Right ventricle myocardium superior (tissue), 1 donor: Measurements from ENCODE around the gene SNIP1. TPM values are rescaled to one million over a fixed set of nuclear protein-coding genes. Genes with fewer than 3 reads are reported as not detected.
"Not testable (repeated sequence)": the region's sequence is repeated elsewhere in the genome, so short reads cannot be mapped to it uniquely, and the experiment has no call there.

Experiments
- ATAC-seq: fragments of 200-7000 bp; cut with Tn5 transposase; one replicate; pipeline ENCODE4 v1.9.1; 2020; ENCODE audit warnings: mild to moderate bottlenecking; ENCODE audit not compliant: poor library complexity
- DNase-seq: peaks from one replicate; pipeline ENCODE4 v3.0.0-alpha.2; 2020
- intact Hi-C: fragments of 100-400 bp; cut with DNase I; formaldehyde crosslinking; loops from one replicate; pipeline ENCODE4 v1.11.2; 2022
- long read RNA-seq: library from polyadenylated mRNA; unstranded; transcript quantifications from one replicate; pipeline ENCODE4 v2.0.0, GENCODE V29; 2021
- total RNA-seq: library from RNA; stranded (reverse); fragmentation: NEBNext Ultra II Directional; extraction: Animal tissue kit (Norgen Biotek cat#: 25700); gene quantifications from one replicate; pipeline ENCODE4 v1.2.1, GENCODE V29; 2021
- donor health status: DM: no; HTN: yes; CAD: no; lungs with severe emphysema.

Gene SNIP1, protein sequence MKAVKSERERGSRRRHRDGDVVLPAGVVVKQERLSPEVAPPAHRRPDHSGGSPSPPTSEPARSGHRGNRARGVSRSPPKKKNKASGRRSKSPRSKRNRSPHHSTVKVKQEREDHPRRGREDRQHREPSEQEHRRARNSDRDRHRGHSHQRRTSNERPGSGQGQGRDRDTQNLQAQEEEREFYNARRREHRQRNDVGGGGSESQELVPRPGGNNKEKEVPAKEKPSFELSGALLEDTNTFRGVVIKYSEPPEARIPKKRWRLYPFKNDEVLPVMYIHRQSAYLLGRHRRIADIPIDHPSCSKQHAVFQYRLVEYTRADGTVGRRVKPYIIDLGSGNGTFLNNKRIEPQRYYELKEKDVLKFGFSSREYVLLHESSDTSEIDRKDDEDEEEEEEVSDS
- total RNA-seq, result 7.4 TPM
- long read RNA-seq, full-length matches to known transcripts, result 1 of 1 reads
- long read RNA-seq, partial matches to known transcripts, result 0 of 1 reads
- long read RNA-seq, other reads (novel, unspliced or antisense), result 0 of 1 reads

DNA sequence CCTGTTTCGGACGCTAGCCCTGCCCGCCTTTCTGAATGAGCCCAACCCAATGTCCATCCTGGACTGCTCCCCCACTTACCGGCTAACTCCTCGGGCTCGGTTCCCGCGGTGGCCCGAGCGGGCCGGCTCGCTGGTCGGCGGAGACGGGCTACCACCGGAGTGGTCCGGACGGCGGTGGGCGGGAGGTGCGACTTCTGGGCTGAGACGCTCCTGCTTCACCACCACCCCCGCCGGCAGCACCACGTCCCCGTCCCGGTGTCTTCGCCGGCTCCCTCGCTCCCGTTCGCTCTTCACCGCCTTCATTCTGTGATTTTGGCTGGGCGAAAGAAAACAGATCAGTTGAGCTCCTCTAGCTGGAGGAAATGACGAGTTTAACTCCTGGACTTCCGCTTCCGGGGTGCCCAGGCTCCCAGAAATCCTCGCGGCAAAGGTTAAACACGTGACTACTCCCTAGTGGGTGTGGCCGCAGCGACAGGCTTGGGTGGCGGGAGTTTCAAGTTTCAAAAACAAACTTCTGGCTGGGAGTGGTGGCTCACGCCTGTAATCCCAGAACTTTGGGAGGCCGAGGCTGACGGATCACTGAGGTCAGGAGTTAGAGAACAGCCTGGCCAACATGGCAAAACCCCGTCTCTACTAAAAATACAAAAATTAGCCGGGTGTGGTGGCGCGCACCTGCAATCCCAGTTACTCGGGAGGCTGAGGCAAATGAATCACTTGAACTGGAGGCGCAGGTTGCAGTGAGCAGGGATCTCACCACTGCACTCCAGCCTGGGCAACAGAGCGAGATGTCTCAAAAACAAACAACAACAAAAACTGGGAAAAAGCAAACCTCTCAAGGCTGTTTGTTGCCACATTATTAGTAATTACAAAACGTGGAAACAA, at the start of gene SNIP1:
TSS of gene SNIP1 (minus strand) at position 367 of the 882 bp plus-strand sequence. CDS start at position 303, 64 bp downstream.
- peak; percentile 97 for ATAC-seq

GRCh38 chr1:37602750-37603694, 48.9 kb upstream of the SNIP1 start:
- ATAC-seq (peak; percentile 55), DNase-seq (no peak)
- intact Hi-C loops, result no loop called here

More for the DNA sequence above, at the start of gene SNIP1:
- peak; percentile 93 for DNase-seq
- intact Hi-C loops, result no loop called here

DNA sequence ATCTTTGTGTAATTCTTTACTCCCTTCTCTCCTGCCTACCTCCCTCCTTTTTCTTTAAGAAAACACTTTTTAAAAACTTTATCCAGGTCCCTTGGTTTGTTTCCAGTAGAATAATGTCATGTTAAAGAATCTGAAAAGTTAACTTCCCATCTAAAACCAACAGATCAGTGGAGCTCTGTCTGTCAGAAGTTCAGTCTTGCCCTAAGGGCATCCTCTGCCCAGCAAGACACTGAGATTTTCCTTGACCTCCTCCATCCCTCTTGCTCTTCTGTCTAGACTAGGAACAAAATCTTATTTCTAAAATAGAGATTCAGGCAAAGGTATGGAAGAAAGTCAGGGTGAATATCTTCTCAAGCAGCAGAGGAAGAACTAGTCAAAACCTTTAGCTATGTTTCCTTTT, 47.3 kb upstream of the SNIP1 start:
- DNase-seq (no peak), ATAC-seq (no peak)

DNA sequence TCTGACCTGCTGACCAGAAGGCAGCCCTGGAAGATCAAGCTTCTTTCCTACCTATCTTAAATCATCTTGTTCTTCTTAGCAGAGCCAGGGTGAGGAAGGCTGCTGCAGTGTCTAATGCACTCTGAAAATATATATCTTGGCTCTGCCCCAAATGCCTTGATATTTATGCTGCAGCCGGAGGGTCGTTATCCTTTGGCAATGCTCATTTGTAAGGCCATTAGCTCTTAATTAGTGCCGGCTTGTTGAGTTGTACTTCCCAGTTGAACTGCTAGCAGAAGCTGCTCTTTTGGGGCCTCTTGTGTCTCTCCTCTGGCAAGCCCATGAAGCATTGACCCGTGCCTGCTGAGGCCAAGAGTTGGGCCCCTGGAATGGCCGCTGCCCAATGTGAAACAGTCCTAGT, 45.8 kb upstream of the SNIP1 start:
- no peak for ATAC-seq
- DNase-seq, result no peak
- intact Hi-C loops, result loop anchor here (5.0 kb wide), 1 partner anchor 82 kb away; no protein-coding TSS in a partner anchor

More for the DNA sequence above, 47.3 kb upstream of the SNIP1 start:
- intact Hi-C loops, result no loop called here

GRCh38 chr1:37596182-37596667, 42.1 kb upstream of the SNIP1 start:
- no peak for DNase-seq
- peak; percentile 38 for ATAC-seq
- intact Hi-C loops, result loop anchor here (5.0 kb wide), 1 partner anchor 86 kb away; no protein-coding TSS in a partner anchor

DNA sequence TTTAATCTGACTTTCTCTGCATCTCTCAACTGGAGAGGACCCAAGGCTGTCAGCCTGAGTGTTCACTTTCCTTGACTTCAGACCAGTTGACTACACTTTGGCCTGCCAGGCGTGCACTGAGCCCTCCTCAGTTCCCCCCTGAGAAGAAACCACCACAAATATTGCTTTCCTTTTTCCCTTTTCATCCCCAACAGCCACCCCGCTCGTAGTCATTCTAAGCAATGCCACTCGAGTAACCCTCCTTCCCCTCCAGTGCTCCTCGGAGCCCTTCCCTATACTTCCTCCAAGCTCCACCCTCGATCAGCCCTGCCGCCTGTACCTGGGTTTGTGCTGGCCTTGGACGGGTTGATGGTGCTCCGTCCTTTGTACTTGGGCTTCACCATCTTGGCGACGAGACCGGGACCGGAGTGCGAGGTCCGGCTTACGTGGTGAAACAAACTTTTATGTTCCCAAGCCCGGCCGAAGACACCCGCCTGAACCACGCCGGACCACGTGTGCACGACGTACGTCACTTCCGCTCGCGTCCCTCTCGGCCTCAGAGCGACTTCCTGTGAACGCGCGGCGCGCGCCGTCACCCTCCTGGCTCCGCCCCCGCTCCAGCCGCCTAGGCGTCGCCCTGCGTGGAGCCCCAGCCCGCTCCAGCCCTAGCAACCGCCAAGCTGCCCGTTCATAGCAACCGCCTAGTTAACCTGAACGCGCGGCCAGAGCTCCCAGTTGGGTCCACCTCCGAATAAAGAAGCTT, 41.5 kb upstream of the SNIP1 start, which contains the start of gene GNL2:
TSS of gene GNL2 (minus strand) at position 498 of the 742 bp plus-strand sequence. CDS start at position 383, 115 bp downstream.
- intact Hi-C loops, result loop anchor here (5.0 kb wide), 1 partner anchor 87 kb away; no protein-coding TSS in a partner anchor
- DNase-seq, result peak; percentile 99

DNA sequence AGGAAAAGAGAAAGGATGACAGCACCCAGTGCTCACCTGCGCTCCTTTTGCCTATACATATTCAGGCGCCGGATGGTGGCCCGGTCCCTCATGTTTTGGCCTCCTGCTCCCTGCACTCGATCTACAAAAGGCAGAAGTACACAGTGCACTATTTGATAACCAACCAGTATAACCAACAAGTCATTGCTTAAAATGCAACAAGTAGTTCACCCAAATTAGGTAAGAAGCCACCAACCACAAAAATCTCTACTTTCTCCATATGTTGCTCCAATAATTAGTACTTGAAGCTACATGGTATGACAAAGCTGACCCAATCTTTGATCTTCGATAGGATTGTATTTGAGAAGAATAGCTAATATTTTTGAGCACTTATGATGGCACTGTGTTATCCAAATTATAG, 39.6 kb upstream of the SNIP1 start:
- intact Hi-C loops, result no loop called here
- DNase-seq, result no peak
- no peak for ATAC-seq

More for the DNA sequence above, 41.5 kb upstream of the SNIP1 start, which contains the start of gene GNL2:
- peak; percentile 100 for ATAC-seq

DNA sequence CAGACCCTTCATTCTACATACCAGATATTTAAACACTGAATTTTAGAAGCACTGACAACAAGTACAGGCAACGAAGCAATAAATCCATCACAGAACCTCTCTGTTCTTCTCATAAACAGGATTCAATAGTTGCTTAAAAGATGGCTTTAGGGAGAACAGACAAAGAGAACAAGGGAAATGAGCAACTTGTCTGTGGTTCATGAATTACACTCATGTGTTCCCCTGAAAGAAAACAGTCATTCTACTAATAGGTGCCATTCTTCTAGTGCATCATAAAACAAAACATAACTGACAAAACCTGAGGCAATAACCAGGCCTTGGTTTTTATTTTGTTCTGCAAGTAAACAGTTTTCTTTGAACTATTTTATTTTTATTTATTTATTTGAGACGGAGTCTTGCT, 34.8 kb upstream of the SNIP1 start:
- ATAC-seq (no peak), DNase-seq (no peak)
- intact Hi-C loops, result no loop called here

DNA sequence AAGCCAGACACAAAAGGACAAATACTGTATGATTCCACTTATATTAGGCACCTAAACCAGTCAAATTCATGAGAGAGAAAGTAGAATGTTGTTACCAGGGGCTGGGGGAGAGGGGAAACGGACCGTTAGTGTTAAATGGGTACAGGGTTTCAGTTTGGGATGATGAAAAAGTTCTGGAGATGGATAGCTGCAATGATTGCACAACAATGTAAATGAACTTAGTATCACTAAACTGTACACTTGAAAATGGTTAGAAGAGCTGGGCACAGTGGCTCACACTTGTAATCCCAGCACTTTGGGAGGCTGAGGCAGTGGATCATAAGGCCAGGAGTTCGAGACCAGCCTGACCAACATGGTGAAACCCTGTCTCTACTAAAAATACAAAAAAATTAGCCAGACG, 30.5 kb upstream of the SNIP1 start:
- DNase-seq, intact Hi-C loops, ATAC-seq: not testable (repeated sequence)

- DNase-seq, result no peak
- ATAC-seq, result no peak
- intact Hi-C loops, result no loop called here
These were observed 21.6 kb upstream of the SNIP1 start for GRCh38 chr1:37575692-37576091.

DNA sequence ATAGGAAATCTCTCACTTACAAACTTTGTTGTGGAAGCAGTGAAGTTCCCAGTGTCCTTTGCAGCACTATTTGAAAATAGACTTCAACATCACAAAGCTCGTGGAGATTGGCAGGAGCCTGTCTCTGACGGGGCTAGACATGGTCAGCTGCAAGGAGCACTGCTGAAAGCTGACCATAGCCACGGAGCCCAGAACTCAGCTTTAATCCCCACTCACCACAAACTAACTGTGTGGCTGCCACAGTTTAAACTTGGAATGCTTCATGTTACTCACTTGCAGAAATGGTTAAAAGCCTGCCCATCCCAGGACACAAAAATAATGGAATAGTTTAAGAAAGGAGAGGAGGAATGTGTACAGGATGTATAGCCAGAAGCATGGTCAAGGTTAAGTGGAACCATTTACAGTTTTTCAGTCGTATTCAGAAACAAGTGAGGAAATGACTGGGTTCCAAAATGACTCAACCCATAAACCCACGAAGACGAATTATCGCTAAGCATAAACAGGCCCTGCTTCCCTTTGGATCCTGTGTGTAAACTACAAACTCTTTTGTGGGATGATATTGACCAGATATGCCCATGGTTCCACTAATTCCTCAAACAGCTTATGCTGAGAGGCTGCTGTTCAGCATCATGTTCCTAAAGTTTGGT, 20.9 kb upstream of the SNIP1 start:
- DNase-seq, result no peak
- ATAC-seq, result no peak
- intact Hi-C loops, result no loop called here

GRCh38 chr1:37570528-37571334, 16.6 kb upstream of the SNIP1 start:
- intact Hi-C loops, result no loop called here
- ATAC-seq (no peak), DNase-seq (no peak)

DNA sequence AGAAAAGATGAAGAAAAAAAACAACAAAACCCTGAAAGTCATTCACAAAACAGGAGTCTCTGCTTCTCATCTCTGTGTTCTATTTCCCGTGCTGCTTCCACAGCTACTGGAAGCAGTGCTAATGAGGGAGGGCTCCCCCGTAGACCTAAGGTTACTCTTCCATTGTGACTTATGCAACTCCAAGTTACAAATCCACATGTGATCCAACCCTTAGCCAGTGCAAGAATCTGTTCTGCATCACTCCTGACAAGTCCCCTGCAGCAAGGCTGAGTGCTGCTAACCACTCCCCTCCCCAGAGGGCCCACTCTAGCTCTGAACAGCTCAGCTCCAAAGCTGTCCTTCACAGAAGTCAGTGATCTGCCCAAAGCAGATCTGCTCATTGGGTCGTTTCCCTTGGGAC, 12.9 kb upstream of the SNIP1 start:
- ATAC-seq, result no peak
- intact Hi-C loops, result no loop called here
- DNase-seq, result no peak

DNA sequence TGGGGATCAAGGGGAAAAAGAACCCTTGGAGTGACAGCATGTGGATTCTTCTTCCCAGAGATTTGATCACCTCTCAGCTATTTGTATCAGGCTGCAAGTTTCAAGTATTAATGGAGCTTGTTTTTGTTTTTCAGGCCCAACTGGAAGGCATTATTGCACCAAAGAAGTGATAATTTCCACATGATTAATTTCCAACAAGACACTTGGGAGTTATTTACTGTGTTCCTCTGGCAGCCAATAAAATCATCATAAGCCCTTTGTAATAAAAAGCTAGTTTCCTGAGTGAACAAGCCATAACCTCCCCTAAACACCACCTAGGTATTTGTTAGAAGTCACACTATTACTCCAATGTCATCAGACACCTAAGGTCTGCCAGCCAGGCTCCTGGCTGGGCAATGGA, 10.8 kb upstream of the SNIP1 start:
- DNase-seq (no peak), ATAC-seq (no peak)
- intact Hi-C loops, result no loop called here

- intact Hi-C loops, result no loop called here
- DNase-seq (no peak), ATAC-seq (no peak)
These were observed 8.9 kb upstream of the SNIP1 start for GRCh38 chr1:37562984-37563383.
